OCI-LY3 (cell line): ENCODE results near the gene CHDH.

Source experiments
- CTCF ChIP-seq: fragments of 200-600, 300-600 bp; sonication (generic); IDR thresholded peaks from 2 replicates; pipeline ENCODE4 v1.5.1; 2014; ENCODE audit warnings: antibody characterized with exemption, low read length, low read depth
- EZH2phosphoT487 ChIP-seq: fragments of 200-600 bp; shearing (Covaris generic); IDR thresholded peaks from 2 replicates; pipeline ENCODE4 v1.6.1; 2018; ENCODE audit warnings: antibody characterized with exemption, mixed run types, low read depth

- TF ChIP-seq CTCF = no peak
- no peak for TF ChIP-seq EZH2phosphoT487
Measured at GRCh38 chr3:53766706-53767105, 79.5 kb downstream of the CHDH start.
